ENCODE measurements around the gene PRKAG3. TPM values are rescaled to one million over a fixed set of nuclear protein-coding genes. Genes with fewer than 3 reads are reported as not detected.

PRKAG3 gene
- total and polyA plus RNA-seq, 2 donors (not counting 1 experiment from before 2014, with no cell fraction given), result not detected

DNA sequence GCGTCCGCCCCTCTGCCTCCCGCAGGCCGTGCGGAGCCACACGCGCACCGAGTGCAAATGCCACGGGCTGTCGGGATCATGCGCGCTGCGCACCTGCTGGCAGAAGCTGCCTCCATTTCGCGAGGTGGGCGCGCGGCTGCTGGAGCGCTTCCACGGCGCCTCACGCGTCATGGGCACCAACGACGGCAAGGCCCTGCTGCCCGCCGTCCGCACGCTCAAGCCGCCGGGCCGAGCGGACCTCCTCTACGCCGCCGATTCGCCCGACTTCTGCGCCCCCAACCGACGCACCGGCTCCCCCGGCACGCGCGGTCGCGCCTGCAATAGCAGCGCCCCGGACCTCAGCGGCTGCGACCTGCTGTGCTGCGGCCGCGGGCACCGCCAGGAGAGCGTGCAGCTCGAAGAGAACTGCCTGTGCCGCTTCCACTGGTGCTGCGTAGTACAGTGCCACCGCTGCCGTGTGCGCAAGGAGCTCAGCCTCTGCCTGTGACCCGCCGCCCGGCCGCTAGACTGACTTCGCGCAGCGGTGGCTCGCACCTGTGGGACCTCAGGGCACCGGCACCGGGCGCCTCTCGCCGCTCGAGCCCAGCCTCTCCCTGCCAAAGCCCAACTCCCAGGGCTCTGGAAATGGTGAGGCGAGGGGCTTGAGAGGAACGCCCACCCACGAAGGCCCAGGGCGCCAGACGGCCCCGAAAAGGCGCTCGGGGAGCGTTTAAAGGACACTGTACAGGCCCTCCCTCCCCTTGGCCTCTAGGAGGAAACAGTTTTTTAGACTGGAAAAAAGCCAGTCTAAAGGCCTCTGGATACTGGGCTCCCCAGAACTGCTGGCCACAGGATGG, 42.0 kb upstream of the PRKAG3 start:
- intact Hi-C loops (cut with micrococcal nuclease), result loop anchor here (10.0 kb wide), 1 partner anchor 159 kb away; the partner anchor contains the start of gene TTLL4
- ATAC-seq (ENCODE audit: low read depth) (peak; percentile 39), DNase-seq (peak; percentile 70)
- H3K79me2 ChIP-seq (ENCODE audit: control insufficient read depth, insufficient read depth, low read length), result peaks cover 2% of the 10 kb centered on the region
- H3K4me2 ChIP-seq (replicated peaks; ENCODE audit: low read depth, low read length, poor library complexity, severe bottlenecking), result peak overlapping the region; percentile 97
- peak overlapping the region in 2 of 5 experiments; percentile 17 to 34 for H3K4me3 ChIP-seq (ENCODE audit: control extremely low read depth in 1 of 5, extremely low read depth in 1 of 5, insufficient read depth in 1 of 5, low read depth in 2 of 5, low read length in 4 of 5)
- peaks cover 0 to 47% (median 17%) of the 10 kb centered on the region in 4 experiments for H3K27me3 ChIP-seq (replicated peaks in 1 of 4; ENCODE audit: control extremely low read depth in 1 of 4, control insufficient read depth in 3 of 4, insufficient read depth in 4 of 4, low read length in 3 of 4)
- H3K4me1 Mint-ChIP-seq, result peaks cover 47% of the 10 kb centered on the region
- CTCF ChIA-PET, result interaction anchor here (0.8 to 23.0 kb wide), 5 partner anchors 19 to 123 kb away, joined by 3 to 1627 read pairs (median 55); no protein-coding TSS in a partner anchor
- H3K9me3 Mint-ChIP-seq (ENCODE audit: insufficient read depth), result no peaks in the 10 kb centered on the region
- H2AFZ ChIP-seq (ENCODE audit: insufficient read depth, low read depth, low read length, poor library complexity, severe bottlenecking), result peak overlapping the region; percentile 45
- WGBS (ENCODE audit: insufficient coverage), result 11% methylated on average over 86 of the region's 86 CpGs
- POLR2A ChIA-PET, result interaction anchor here (0.5 to 15.0 kb wide), 3 partner anchors 22 to 580 kb away, joined by 6 to 490 read pairs (median 9); no protein-coding TSS in a partner anchor
- peaks cover 42 to 54% of the 10 kb centered on the region in 2 donors for H3K4me1 ChIP-seq (ENCODE audit: control insufficient read depth in 2 of 2, insufficient read depth in 2 of 2, low read length in 2 of 2)
- H3K9me3 ChIP-seq (ENCODE audit: control extremely low read depth in 1 of 3, control insufficient read depth in 2 of 3, insufficient read depth in 1 of 3, low read length in 2 of 3), result no peaks in the 10 kb centered on the region
- no peak overlapping the region for H3K27ac ChIP-seq (ENCODE audit: low read length in 2 of 2)
- no peak for TF ChIP-seq EZH2 (IDR thresholded peaks at IDR 0.05; ENCODE audit: borderline replicate concordance, insufficient read depth, low read depth, low read length, poor library complexity, severe bottlenecking)
- TF ChIP-seq, protein P1, sequence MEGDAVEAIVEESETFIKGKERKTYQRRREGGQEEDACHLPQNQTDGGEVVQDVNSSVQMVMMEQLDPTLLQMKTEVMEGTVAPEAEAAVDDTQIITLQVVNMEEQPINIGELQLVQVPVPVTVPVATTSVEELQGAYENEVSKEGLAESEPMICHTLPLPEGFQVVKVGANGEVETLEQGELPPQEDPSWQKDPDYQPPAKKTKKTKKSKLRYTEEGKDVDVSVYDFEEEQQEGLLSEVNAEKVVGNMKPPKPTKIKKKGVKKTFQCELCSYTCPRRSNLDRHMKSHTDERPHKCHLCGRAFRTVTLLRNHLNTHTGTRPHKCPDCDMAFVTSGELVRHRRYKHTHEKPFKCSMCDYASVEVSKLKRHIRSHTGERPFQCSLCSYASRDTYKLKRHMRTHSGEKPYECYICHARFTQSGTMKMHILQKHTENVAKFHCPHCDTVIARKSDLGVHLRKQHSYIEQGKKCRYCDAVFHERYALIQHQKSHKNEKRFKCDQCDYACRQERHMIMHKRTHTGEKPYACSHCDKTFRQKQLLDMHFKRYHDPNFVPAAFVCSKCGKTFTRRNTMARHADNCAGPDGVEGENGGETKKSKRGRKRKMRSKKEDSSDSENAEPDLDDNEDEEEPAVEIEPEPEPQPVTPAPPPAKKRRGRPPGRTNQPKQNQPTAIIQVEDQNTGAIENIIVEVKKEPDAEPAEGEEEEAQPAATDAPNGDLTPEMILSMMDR (IDR thresholded peaks at IDR 0.05), result no peak
- no peaks in the 10 kb centered on the region for H4K20me1 ChIP-seq (ENCODE audit: control insufficient read depth, insufficient read depth, low read length, poor library complexity, severe bottlenecking)
- H3K27ac Mint-ChIP-seq, result peak overlapping the region; percentile 50
- no peaks in the 10 kb centered on the region for H3K36me3 ChIP-seq (replicated peaks in 1 of 2; ENCODE audit: control extremely low read depth in 1 of 2, control insufficient read depth in 1 of 2, extremely low read depth in 1 of 2, insufficient read depth in 2 of 2, low read length in 1 of 2)
- H3K4me3 Mint-ChIP-seq, result peak overlapping the region; percentile 92
- H3K9ac ChIP-seq (ENCODE audit: low read length), result peak overlapping the region; percentile 36
- peaks cover 21% of the 10 kb centered on the region for H3K27me3 Mint-ChIP-seq

All from B cell (primary cell).